ENCODE measurements around the gene BCAS1. TPM values are rescaled to one million over a fixed set of nuclear protein-coding genes. Genes with fewer than 3 reads are reported as not detected.

Gene BCAS1
- total RNA-seq, 1 experiment from 2014 or later = 3.1 TPM

GRCh38 chr20:54105653-54106052, 35.3 kb upstream of the BCAS1 start:
- POLR2A ChIA-PET = no interaction called here
- H3K4me3 ChIP-seq (ENCODE audit: low read depth in 2 of 2, low read length in 2 of 2) = no peak overlapping the region
- in situ Hi-C loops (cut with HindIII; ENCODE audit: low pct_unique_long_range_greater_than_20kb, low sequenced_read_pairs) = no loop called here

DNA sequence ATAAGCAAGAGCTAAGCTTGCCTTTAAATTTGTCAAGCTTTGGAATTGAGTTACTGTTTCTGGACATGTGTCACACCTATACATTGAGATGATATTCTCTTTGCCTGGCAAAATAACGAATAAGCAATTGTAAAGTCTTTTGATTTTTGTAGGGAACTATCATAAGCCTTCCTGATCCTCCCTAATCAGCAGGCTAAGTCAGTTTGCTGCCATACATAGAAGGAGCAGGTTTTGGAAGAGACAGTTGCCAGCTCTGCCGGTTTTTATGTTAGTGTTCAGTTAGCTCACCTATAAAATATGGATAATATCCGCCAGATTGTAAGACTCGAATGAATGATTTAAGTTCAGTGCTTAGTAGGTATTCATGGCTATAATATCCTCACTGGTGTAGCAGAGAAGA, 34.4 kb upstream of the BCAS1 start:
- ChIA-PET CTCF (interaction anchor here (0.9 kb wide), 1 partner anchor 103 kb away, joined by 3 read pairs; the partner anchor contains the start of gene PFDN4), POLR2A (no interaction called here)
- ATAC-seq (no peak), DNase-seq (ENCODE audit: low read depth, low spot score) (no peak)
- Histone ChIP-seq H3K27ac (ENCODE audit: low read length) (no peak overlapping the region), H3K9me3 (ENCODE audit: control insufficient read depth, insufficient read depth, low read depth, low read length) (no peaks in the 10 kb centered on the region), H3K4me3 (ENCODE audit: low read depth in 2 of 2, low read length in 2 of 2) (no peak overlapping the region), H3K36me3 (ENCODE audit: control insufficient read depth, insufficient read depth, low read length) (no peaks in the 10 kb centered on the region), H3K27me3 (ENCODE audit: control insufficient read depth, insufficient read depth, low read length) (no peaks in the 10 kb centered on the region), H3K4me1 (ENCODE audit: control insufficient read depth, insufficient read depth, low read length) (no peaks in the 10 kb centered on the region)
- no TSS peak for BruUV-seq (replicated peaks)
- intact Hi-C loops (cut with micrococcal nuclease; ENCODE audit: unreplicated experiment) = no loop called here
- TF ChIP-seq CTCF (IDR thresholded peaks at IDR 0.05) (no peak), TCF7L2 (IDR thresholded peaks at IDR 0.05; ENCODE audit: low read depth, low read length) (no peak), REST (IDR thresholded peaks at IDR 0.05; ENCODE audit: insufficient read depth in 1 of 2, low read depth in 2 of 2, low read length in 1 of 2) (no peak), SIN3A (IDR thresholded peaks at IDR 0.05; ENCODE audit: borderline replicate concordance, insufficient read depth, low read depth, low read length) (no peak), POLR2AphosphoS5 (IDR thresholded peaks at IDR 0.05; ENCODE audit: low read depth, low read length) (no peak)
- in situ Hi-C loops (cut with HindIII; ENCODE audit: low pct_unique_long_range_greater_than_20kb, low sequenced_read_pairs) = no loop called here

More at GRCh38 chr20:54105653-54106052, 35.3 kb upstream of the BCAS1 start:
- H3K9me3 ChIP-seq (ENCODE audit: control insufficient read depth, insufficient read depth, low read depth, low read length) = no peaks in the 10 kb centered on the region
- DNase-seq (ENCODE audit: low read depth, low spot score) (no peak), ATAC-seq (no peak)
- TF ChIP-seq POLR2AphosphoS5 (IDR thresholded peaks at IDR 0.05; ENCODE audit: low read depth, low read length) = no peak
- TF ChIP-seq CTCF (IDR thresholded peaks at IDR 0.05) = no peak
- TF ChIP-seq REST (IDR thresholded peaks at IDR 0.05; ENCODE audit: insufficient read depth in 1 of 2, low read depth in 2 of 2, low read length in 1 of 2) = no peak
- intact Hi-C loops (cut with micrococcal nuclease; ENCODE audit: unreplicated experiment) = no loop called here
- no peaks in the 10 kb centered on the region for H3K36me3 ChIP-seq (ENCODE audit: control insufficient read depth, insufficient read depth, low read length)
- H3K27ac ChIP-seq (ENCODE audit: low read length) = no peak overlapping the region
- no peaks in the 10 kb centered on the region for H3K4me1 ChIP-seq (ENCODE audit: control insufficient read depth, insufficient read depth, low read length)
- CTCF ChIA-PET = no interaction called here
- H3K27me3 ChIP-seq (ENCODE audit: control insufficient read depth, insufficient read depth, low read length) = no peaks in the 10 kb centered on the region
- BruUV-seq (replicated peaks) = no TSS peak

All from Panc1 (cell line).